Retinal pigment epithelial cell (primary cell): ENCODE measurements around the gene PSMA2.

Experiments used
- DNase-seq: peaks from one replicate; pipeline ENCODE4 v3.0.0-alpha.2; 2010; ENCODE audit warnings: low read depth
- H3K4me3 ChIP-seq: 2 replicates; pipeline ENCODE4 v1.5.1; 2011; ENCODE audit warnings: mild to moderate bottlenecking, low read length, control low read depth, moderate library complexity
- CTCF ChIP-seq: conservative IDR thresholded peaks from 2 replicates; pipeline ENCODE4 v1.5.1; 2011; ENCODE audit warnings: low read depth, low read length, control low read depth, inconsistent platforms

Gene PSMA2

GRCh38 chr7:42876182-42877068, 55.5 kb downstream of the PSMA2 start:
- peak; percentile 8 for DNase-seq
- H3K4me3 ChIP-seq = no peak overlapping the region
- TF ChIP-seq CTCF = peak; percentile 80

- TF ChIP-seq CTCF = no peak
- no peak for DNase-seq
- no peak overlapping the region for H3K4me3 ChIP-seq
These were observed 62.6 kb downstream of the PSMA2 start for GRCh38 chr7:42869131-42870020.

- H3K4me3 ChIP-seq = no peak overlapping the region
- TF ChIP-seq CTCF = no peak
- no peak for DNase-seq
These were observed 63.5 kb downstream of the PSMA2 start for GRCh38 chr7:42868480-42868879.
